Measurements from ENCODE around the gene SAMSN1. TPM values are rescaled to one million over a fixed set of nuclear protein-coding genes. Genes with fewer than 3 reads are reported as not detected.

Gene SAMSN1
- total RNA-seq, 1 donor from 2014 or later: 6.4 TPM

- Histone ChIP-seq H3K36me3 (no peaks in the 10 kb centered on the region), H3K4me3 (no peak overlapping the region), H3K4me1 (no peaks in the 10 kb centered on the region), H3K27ac (no peak overlapping the region), H3K27me3 (no peaks in the 10 kb centered on the region), H3K9me3 (no peaks in the 10 kb centered on the region)
- intact Hi-C loops (cut with DNase I): no loop called here
- no peak for TF ChIP-seq CTCF (IDR thresholded peaks at IDR 0.05)
- no peak for TF ChIP-seq POLR2AphosphoS5 (IDR thresholded peaks at IDR 0.05; ENCODE audit: insufficient read depth in 1 of 2, low read depth in 1 of 2)
- TF ChIP-seq POLR2A (IDR thresholded peaks at IDR 0.05): no peak
- no peak for DNase-seq (ENCODE audit: extremely low spot score in 2 of 2)
These were observed 11.3 kb upstream of the SAMSN1 start for GRCh38 chr21:14557413-14557812.

GRCh38 chr21:14554948-14555347, 8.8 kb upstream of the SAMSN1 start:
- no peaks in the 10 kb centered on the region for H3K36me3 ChIP-seq
- H3K4me3 ChIP-seq: no peak overlapping the region
- H3K4me1 ChIP-seq: no peaks in the 10 kb centered on the region
- no peaks in the 10 kb centered on the region for H3K27me3 ChIP-seq
- no peaks in the 10 kb centered on the region for H3K9me3 ChIP-seq
- no peak for DNase-seq (ENCODE audit: extremely low spot score in 2 of 2)
- H3K27ac ChIP-seq: no peak overlapping the region
- TF ChIP-seq POLR2AphosphoS5 (IDR thresholded peaks at IDR 0.05; ENCODE audit: insufficient read depth in 1 of 2, low read depth in 1 of 2): no peak
- TF ChIP-seq CTCF (IDR thresholded peaks at IDR 0.05): no peak
- no peak for TF ChIP-seq POLR2A (IDR thresholded peaks at IDR 0.05)
- intact Hi-C loops (cut with DNase I): no loop called here

- intact Hi-C loops (cut with DNase I): no loop called here
- no peak for TF ChIP-seq CTCF (IDR thresholded peaks at IDR 0.05)
- Histone ChIP-seq H3K27me3 (no peaks in the 10 kb centered on the region), H3K4me1 (no peaks in the 10 kb centered on the region), H3K4me3 (no peak overlapping the region), H3K36me3 (no peaks in the 10 kb centered on the region), H3K9me3 (no peaks in the 10 kb centered on the region), H3K27ac (no peak overlapping the region)
- DNase-seq (ENCODE audit: extremely low spot score in 2 of 2): no peak
These were observed 7.3 kb upstream of the SAMSN1 start for GRCh38 chr21:14553422-14553821.

GRCh38 chr21:14551741-14552140, 5.6 kb upstream of the SAMSN1 start:
- H3K4me3 ChIP-seq: no peak overlapping the region
- intact Hi-C loops (cut with DNase I): no loop called here
- H3K36me3 ChIP-seq: no peaks in the 10 kb centered on the region
- no peak overlapping the region for H3K27ac ChIP-seq
- H3K27me3 ChIP-seq: no peaks in the 10 kb centered on the region
- TF ChIP-seq POLR2A (IDR thresholded peaks at IDR 0.05) (no peak), POLR2AphosphoS5 (IDR thresholded peaks at IDR 0.05; ENCODE audit: insufficient read depth in 1 of 2, low read depth in 1 of 2) (no peak), CTCF (IDR thresholded peaks at IDR 0.05) (no peak)
- DNase-seq (ENCODE audit: extremely low spot score in 2 of 2): no peak
- H3K9me3 ChIP-seq: no peaks in the 10 kb centered on the region
- H3K4me1 ChIP-seq: no peaks in the 10 kb centered on the region

- no peaks in the 10 kb centered on the region for H3K9me3 ChIP-seq
- no peak overlapping the region for H3K4me3 ChIP-seq
- no peaks in the 10 kb centered on the region for H3K36me3 ChIP-seq
- no peaks in the 10 kb centered on the region for H3K27me3 ChIP-seq
- DNase-seq (ENCODE audit: extremely low spot score in 2 of 2): no peak
- H3K27ac ChIP-seq: no peak overlapping the region
- TF ChIP-seq CTCF (IDR thresholded peaks at IDR 0.05) (no peak), POLR2A (IDR thresholded peaks at IDR 0.05) (no peak), POLR2AphosphoS5 (IDR thresholded peaks at IDR 0.05; ENCODE audit: insufficient read depth in 1 of 2, low read depth in 1 of 2) (no peak)
- intact Hi-C loops (cut with DNase I): no loop called here
- H3K4me1 ChIP-seq: no peaks in the 10 kb centered on the region
These were observed 4.0 kb upstream of the SAMSN1 start for GRCh38 chr21:14550135-14550534.
